GM12872 (cell line): ENCODE measurements around the gene DSG3.

Experiments used
- TF ChIP-seq, protein P1 (sequence below): IDR thresholded peaks from 3 replicates; pipeline ENCODE4 v1.5.1; 2011; ENCODE audit warnings: low read depth, mild to moderate bottlenecking, low read length, moderate library complexity; ENCODE audit not compliant: insufficient read depth

Gene DSG3

DNA sequence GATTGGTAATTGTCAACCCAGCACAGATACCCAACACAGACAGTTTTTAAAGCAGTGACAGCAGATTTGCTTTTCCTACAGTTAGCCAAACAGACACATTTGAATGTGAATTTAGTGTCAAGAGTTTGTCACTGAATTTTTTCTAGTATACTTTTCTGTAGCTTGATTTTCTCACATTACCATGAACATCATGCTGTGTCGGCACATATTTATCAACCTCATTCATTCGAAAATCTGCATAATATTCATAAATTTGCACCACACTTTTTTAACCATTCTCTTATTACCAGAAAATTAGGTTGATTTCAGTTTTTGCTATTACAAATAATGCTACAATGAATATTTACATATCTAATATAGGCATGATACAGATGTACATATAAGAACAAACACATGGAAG, 27.0 kb upstream of the DSG3 start:
- TF ChIP-seq, protein P1, sequence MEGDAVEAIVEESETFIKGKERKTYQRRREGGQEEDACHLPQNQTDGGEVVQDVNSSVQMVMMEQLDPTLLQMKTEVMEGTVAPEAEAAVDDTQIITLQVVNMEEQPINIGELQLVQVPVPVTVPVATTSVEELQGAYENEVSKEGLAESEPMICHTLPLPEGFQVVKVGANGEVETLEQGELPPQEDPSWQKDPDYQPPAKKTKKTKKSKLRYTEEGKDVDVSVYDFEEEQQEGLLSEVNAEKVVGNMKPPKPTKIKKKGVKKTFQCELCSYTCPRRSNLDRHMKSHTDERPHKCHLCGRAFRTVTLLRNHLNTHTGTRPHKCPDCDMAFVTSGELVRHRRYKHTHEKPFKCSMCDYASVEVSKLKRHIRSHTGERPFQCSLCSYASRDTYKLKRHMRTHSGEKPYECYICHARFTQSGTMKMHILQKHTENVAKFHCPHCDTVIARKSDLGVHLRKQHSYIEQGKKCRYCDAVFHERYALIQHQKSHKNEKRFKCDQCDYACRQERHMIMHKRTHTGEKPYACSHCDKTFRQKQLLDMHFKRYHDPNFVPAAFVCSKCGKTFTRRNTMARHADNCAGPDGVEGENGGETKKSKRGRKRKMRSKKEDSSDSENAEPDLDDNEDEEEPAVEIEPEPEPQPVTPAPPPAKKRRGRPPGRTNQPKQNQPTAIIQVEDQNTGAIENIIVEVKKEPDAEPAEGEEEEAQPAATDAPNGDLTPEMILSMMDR: no peak

DNA sequence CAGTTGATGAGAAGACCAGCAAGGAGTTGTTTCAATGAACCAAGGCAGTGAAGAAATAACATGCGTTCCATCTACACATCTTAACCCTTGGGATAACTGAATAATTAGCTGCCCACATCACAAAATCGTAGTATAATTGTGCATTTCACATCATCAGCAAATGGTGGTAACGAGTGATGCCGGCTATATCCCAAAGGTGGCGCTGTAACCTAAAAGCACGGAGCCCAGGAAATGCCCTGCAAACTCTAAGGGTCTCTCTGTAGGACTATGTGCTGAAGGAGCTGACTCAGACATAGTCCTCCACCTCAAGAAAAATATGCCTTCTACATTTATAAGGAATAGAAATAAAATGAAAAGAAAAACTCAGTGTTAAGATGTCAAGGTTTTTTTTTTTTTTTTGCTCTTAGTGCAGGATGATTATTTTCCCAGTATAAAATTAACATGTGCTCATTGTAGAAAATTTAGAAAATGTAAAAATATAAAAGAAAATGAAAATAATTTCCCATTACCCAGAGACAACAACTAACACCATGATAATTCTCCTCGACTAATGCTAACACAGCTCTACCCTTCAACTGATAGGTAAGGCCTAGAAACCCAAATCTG, 23.1 kb upstream of the DSG3 start:
- TF ChIP-seq, protein P1: peak; percentile 80

DNA sequence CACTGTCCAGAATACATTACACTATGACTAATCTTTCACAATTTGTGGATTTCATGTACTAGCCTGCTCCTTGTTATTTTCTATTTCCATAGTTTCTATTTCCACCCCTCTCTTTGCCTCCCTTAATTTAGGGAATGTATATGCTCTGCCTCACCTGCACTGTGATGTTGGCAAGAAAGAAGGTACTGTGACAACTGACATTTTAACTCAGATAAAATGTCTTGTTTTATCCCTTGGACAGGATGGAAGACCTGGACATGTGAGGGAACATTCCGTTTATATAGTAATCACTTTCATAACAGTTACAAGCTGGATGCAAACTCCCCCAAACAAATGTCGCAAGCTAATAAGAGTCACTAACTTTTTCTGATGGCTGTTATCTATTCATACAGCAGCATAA, 21.5 kb upstream of the DSG3 start:
- TF ChIP-seq, protein P1: no peak

DNA sequence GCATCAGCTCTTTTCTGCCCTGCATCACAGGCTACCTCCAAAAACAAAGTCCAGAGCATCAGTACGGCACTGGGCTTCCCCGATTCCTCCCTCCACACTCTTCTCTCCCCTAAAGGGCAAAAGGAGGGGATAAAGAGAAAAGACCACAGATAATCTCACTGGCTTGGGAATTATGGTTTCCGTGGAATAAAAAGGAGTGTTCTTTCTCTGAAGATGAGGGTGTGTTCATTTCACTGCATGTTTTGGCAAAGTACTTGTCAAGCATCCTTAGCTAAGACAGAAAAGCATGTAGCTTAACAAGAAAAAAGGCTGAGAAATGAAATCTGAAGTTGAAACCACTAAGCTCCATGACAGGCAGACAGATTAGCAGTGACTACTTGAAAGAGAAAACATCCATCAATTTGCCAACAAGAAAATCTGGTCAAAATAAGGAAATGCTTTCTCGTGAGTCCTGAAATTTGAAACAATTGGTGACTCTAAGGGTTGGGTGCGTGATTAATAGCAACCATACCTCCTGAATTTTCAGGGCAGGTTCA, 20.6 kb upstream of the DSG3 start:
- TF ChIP-seq, protein P1: no peak

DNA sequence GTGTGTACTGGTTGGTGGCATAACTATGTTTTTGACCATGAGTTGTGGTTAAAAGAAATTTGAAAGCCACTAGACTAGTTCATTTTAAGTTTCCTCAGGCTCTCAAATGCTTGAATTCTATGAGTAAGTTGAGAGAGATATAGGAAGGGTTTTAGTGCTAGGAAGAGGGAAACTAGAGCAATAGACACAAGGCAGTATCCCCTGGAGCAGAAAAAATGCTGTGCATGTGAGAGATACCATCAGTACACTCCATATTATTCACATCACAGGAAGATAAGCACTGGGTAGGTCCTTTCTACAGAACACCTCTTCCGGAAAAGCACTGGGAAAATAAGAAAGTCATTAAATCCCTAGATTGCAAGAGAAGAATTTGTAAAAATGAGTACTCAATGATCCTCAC, 19.3 kb upstream of the DSG3 start:
- TF ChIP-seq, protein P1: no peak

DNA sequence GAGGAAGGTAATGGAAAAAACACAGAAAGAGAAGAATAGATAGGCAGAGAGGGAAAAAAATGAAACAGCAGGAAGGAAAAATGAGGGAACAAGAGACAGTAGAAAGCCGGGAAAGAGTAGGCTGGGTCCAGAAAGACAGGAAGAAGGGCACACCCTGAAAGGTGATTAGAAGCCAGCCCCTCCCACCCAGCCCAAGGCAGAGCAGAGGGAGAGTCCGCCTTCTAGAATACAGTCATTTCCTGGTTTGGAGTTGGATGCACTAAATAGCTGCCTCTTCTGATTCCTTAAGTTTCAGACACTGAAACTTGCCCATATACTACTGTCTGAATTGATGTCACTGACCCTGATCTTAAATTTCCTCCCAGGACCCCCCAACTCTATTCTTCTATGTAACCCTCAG, 17.9 kb upstream of the DSG3 start:
- TF ChIP-seq, protein P1: no peak

DNA sequence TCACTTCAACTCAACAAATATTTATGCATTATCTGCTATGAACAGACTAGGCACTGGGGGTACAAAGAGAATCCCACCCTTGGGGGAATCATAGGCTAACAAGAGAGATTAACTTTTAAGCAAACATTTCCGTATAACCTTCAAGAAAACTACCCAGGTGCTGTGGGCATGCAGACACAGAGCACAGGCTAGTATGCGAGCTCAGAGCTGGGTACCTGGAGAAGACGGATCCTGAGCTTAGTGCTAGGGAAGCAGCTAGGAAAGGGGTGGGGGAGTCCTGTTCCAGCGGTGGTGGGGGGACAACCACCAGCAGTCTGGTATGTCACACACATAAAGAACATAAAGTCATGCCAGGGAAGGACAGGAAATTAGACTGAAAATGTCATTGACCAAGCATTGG, 17.5 kb upstream of the DSG3 start:
- TF ChIP-seq, protein P1: no peak

DNA sequence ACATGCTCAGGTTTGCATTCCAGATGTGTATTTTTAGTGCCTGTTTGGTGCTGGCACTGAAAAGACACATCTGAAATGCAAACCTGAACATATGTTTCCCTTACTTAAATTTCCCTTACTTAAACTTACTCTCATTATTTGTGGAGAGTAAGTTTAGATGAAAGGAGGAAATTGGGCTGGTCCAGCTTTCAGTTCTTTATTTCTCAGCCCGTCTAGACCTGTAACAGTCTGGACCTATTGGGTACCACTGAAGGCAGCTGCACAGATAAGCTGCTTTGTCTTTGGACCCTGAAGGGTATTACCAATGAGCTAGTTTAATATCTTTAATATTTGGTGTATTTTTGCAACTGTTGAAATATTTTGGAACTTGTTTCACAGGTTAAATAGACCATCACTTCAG, 17.0 kb upstream of the DSG3 start:
- TF ChIP-seq, protein P1: no peak
